Breast epithelium (tissue), 3 donors: ENCODE measurements around the gene CCNJL.

Experiments
- CTCF ChIP-seq, 3 donors: fragments of 450-650 bp; IDR thresholded peaks; one replicate each; pipeline ENCODE4 v1.5.1; 2016 to 2017; ENCODE audit warnings: antibody characterized with exemption in 3 of 3, mild to moderate bottlenecking in 3 of 3, moderate library complexity in 3 of 3
- POLR2A ChIP-seq: fragments of 450-650 bp; IDR thresholded peaks from one replicate; pipeline ENCODE4 v1.6.1; 2016; ENCODE audit warnings: antibody characterized with exemption, mild to moderate bottlenecking, moderate library complexity
- POLR2AphosphoS5 ChIP-seq, 3 donors: sonication (generic); formaldehyde crosslinking; IDR thresholded peaks; one replicate each; pipeline ENCODE4 v1.6.1; 2017; ENCODE audit warnings: antibody characterized with exemption in 3 of 3

DNA sequence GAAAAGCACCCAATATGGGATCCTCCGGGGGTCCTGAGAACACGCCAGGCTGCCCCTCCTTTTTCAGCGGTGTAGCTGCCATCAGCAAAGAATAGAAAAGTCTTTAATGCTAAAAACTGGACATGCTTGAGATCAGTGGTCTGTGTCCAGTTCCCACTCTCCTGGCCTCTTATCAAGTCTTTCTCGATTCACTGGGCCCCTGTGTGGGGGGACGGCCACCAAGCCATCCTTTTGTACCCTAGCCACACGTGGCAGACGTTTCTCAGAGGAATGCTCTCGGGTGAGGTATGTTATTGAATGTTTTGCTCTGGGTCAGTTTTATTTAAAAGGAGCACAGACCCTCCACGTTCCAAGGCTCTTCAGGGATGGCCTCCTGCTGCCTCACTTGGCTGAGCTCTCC lies 59.4 kb downstream of the CCNJL start:
- TF ChIP-seq CTCF (IDR thresholded peaks at IDR 0.05) = no peak
- no peak for TF ChIP-seq POLR2AphosphoS5 (IDR thresholded peaks at IDR 0.05)
- TF ChIP-seq POLR2A = no peak
